ENCODE results near the gene MMUT. TPM values are rescaled to one million over a fixed set of nuclear protein-coding genes. Genes with fewer than 3 reads are reported as not detected.

MMUT gene
- total and polyA plus RNA-seq, 4 donors: 42.3 to 54.2 (median 45.3) TPM

DNA sequence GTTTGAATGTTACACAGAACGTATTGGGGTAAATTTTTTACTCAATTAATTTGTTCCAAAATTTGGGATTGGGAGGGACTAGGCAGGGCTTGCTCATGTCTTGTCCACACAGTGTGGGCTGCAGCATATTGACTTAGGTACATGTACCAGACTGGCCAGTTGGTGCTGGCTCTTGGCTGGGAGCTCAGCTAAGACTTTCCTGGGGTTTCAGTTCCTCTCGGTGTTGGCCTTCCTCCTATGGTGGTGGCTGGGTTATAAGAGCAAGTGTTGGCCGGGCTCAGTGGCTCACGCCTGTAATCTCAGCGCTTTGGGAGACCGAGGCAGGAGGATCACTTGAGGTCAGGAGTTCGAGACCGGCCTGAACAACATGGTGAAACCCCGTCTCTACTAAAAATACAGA, 5.0 kb upstream of the MMUT start:
- DNase-seq (ENCODE audit: low spot score): no peak
- Histone ChIP-seq H3K27ac (ENCODE audit: low read depth in 1 of 2, low read length in 2 of 2) (no peak overlapping the region), H3K36me3 (ENCODE audit: control insufficient read depth in 4 of 4, insufficient read depth in 3 of 4, low read depth in 1 of 4, low read length in 3 of 4) (peaks cover 0 to 1% (median 0%) of the 10 kb centered on the region in 4 donors), H3K27me3 (ENCODE audit: control insufficient read depth in 4 of 4, insufficient read depth in 4 of 4, low read length in 3 of 4) (no peaks in the 10 kb centered on the region), H3K4me1 (ENCODE audit: control insufficient read depth in 4 of 4, insufficient read depth in 4 of 4, low read length in 3 of 4) (peaks cover 0 to 10% (median 8%) of the 10 kb centered on the region in 4 donors), H3K9ac (ENCODE audit: low read depth in 1 of 2, low read length in 2 of 2) (no peak overlapping the region), H3K9me3 (ENCODE audit: control insufficient read depth in 4 of 4, low read length in 3 of 4) (no peaks in the 10 kb centered on the region), H3K4me3 (ENCODE audit: low read depth in 1 of 3, low read length in 3 of 3) (no peak overlapping the region)
- WGBS: 97% methylated on average over 9 of the region's 9 CpGs
- TF ChIP-seq GABPA (IDR thresholded peaks at IDR 0.05 in 1 of 2, conservative IDR thresholded peaks at IDR 0.05 in 1 of 2): no peak
- TF ChIP-seq FOXA2 (IDR thresholded peaks at IDR 0.05): no peak
- TF ChIP-seq RXRA (IDR thresholded peaks at IDR 0.05): no peak
- no peak for TF ChIP-seq HNF4A (conservative IDR thresholded peaks at IDR 0.05)
- TF ChIP-seq RAD21 (IDR thresholded peaks at IDR 0.05): no peak
- no peak for TF ChIP-seq JUND (IDR thresholded peaks at IDR 0.05)
- TF ChIP-seq REST (IDR thresholded peaks at IDR 0.05): no peak
- TF ChIP-seq, protein P1, sequence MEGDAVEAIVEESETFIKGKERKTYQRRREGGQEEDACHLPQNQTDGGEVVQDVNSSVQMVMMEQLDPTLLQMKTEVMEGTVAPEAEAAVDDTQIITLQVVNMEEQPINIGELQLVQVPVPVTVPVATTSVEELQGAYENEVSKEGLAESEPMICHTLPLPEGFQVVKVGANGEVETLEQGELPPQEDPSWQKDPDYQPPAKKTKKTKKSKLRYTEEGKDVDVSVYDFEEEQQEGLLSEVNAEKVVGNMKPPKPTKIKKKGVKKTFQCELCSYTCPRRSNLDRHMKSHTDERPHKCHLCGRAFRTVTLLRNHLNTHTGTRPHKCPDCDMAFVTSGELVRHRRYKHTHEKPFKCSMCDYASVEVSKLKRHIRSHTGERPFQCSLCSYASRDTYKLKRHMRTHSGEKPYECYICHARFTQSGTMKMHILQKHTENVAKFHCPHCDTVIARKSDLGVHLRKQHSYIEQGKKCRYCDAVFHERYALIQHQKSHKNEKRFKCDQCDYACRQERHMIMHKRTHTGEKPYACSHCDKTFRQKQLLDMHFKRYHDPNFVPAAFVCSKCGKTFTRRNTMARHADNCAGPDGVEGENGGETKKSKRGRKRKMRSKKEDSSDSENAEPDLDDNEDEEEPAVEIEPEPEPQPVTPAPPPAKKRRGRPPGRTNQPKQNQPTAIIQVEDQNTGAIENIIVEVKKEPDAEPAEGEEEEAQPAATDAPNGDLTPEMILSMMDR (IDR thresholded peaks at IDR 0.05; ENCODE audit: low read depth, low read length, missing input control): no peak
- TF ChIP-seq SP1 (IDR thresholded peaks at IDR 0.05): no peak
- no peak for TF ChIP-seq NR2F2 (IDR thresholded peaks at IDR 0.05)
- TF ChIP-seq YY1 (IDR thresholded peaks at IDR 0.05): no peak
- TF ChIP-seq ZBTB33 (IDR thresholded peaks at IDR 0.05): no peak
- TF ChIP-seq ATF3 (IDR thresholded peaks at IDR 0.05): no peak
- TF ChIP-seq, protein P2, sequence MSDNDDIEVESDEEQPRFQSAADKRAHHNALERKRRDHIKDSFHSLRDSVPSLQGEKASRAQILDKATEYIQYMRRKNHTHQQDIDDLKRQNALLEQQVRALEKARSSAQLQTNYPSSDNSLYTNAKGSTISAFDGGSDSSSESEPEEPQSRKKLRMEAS (IDR thresholded peaks at IDR 0.05): no peak
- TF ChIP-seq EGR1 (IDR thresholded peaks at IDR 0.05; ENCODE audit: low read depth in 2 of 2): no peak
- TF ChIP-seq TAF1 (conservative IDR thresholded peaks at IDR 0.05): no peak
- TF ChIP-seq HNF4G (IDR thresholded peaks at IDR 0.05): no peak
- TF ChIP-seq FOXA1 (IDR thresholded peaks at IDR 0.05): no peak

All from liver (tissue), 9 donors.